ENCODE results near the gene GET4. TPM values are rescaled to one million over a fixed set of nuclear protein-coding genes. Genes with fewer than 3 reads are reported as not detected.
"Not testable (repeated sequence)": the region's sequence is repeated elsewhere in the genome, so short reads cannot be mapped to it uniquely, and the experiment has no call there.

Gene GET4
- total RNA-seq, 1 experiment from 2014 or later = 61.9 TPM

- Histone ChIP-seq H3K36me3 (replicated peaks; ENCODE audit: control insufficient read depth, insufficient read depth, low read length) (peaks cover 2% of the 10 kb centered on the region; the same call in 1 of the 2 replicates), H3K27me3 (ENCODE audit: control insufficient read depth, insufficient read depth, low read length) (peaks cover 7% of the 10 kb centered on the region; the same call in 1 of the 2 replicates), H3K4me3 (ENCODE audit: insufficient read depth, low read depth, low read length) (no peak overlapping the region)
- no peak for DNase-seq
These were observed 24.7 kb downstream of the GET4 start for GRCh38 chr7:901041-901387.

GRCh38 chr7:901388-902154, 25.2 kb downstream of the GET4 start:
- DNase-seq = peak; percentile 100
- Histone ChIP-seq H3K4me3 (ENCODE audit: insufficient read depth, low read depth, low read length) (peak overlapping the region; percentile 30), H3K36me3 (replicated peaks; ENCODE audit: control insufficient read depth, insufficient read depth, low read length) (0 out of 2 replicates have a peak, but pooled peaks cover 2% of the 10 kb centered on the region), H3K27me3 (ENCODE audit: control insufficient read depth, insufficient read depth, low read length) (peaks cover 7% of the 10 kb centered on the region; the same call in 1 of the 2 replicates)

GRCh38 chr7:902996-903395, 26.6 kb downstream of the GET4 start:
- no peak for DNase-seq
- peaks cover 15% of the 10 kb centered on the region; the same call in 1 of the 2 replicates for H3K27me3 ChIP-seq (ENCODE audit: control insufficient read depth, insufficient read depth, low read length)
- H3K36me3 ChIP-seq (replicated peaks; ENCODE audit: control insufficient read depth, insufficient read depth, low read length) = no peaks in the 10 kb centered on the region
- H3K4me3 ChIP-seq (ENCODE audit: insufficient read depth, low read depth, low read length) = no peak overlapping the region

- Histone ChIP-seq H3K36me3 (replicated peaks; ENCODE audit: control insufficient read depth, insufficient read depth, low read length) (no peaks in the 10 kb centered on the region), H3K4me3 (ENCODE audit: insufficient read depth, low read depth, low read length) (no peak overlapping the region), H3K27me3 (ENCODE audit: control insufficient read depth, insufficient read depth, low read length) (peaks cover 22% of the 10 kb centered on the region)
- no peak for DNase-seq
These were observed 27.8 kb downstream of the GET4 start for GRCh38 chr7:903921-904755.

- DNase-seq = no peak
- no peak overlapping the region for H3K4me3 ChIP-seq (ENCODE audit: insufficient read depth, low read depth, low read length)
- peaks cover 29% of the 10 kb centered on the region for H3K27me3 ChIP-seq (ENCODE audit: control insufficient read depth, insufficient read depth, low read length)
- no peaks in the 10 kb centered on the region for H3K36me3 ChIP-seq (replicated peaks; ENCODE audit: control insufficient read depth, insufficient read depth, low read length)
These were observed 28.5 kb downstream of the GET4 start for GRCh38 chr7:904847-905246.

GRCh38 chr7:906776-907157, 30.4 kb downstream of the GET4 start:
- Histone ChIP-seq H3K4me3 (ENCODE audit: insufficient read depth, low read depth, low read length) (no peak overlapping the region), H3K27me3 (ENCODE audit: control insufficient read depth, insufficient read depth, low read length) (peaks cover 29% of the 10 kb centered on the region), H3K36me3 (replicated peaks; ENCODE audit: control insufficient read depth, insufficient read depth, low read length) (no peaks in the 10 kb centered on the region)
- DNase-seq = no peak

GRCh38 chr7:907158-907980, 31.0 kb downstream of the GET4 start:
- no peaks in the 10 kb centered on the region for H3K36me3 ChIP-seq (replicated peaks; ENCODE audit: control insufficient read depth, insufficient read depth, low read length)
- no peak for DNase-seq
- H3K4me3 ChIP-seq (ENCODE audit: insufficient read depth, low read depth, low read length) = no peak overlapping the region
- H3K27me3 ChIP-seq (ENCODE audit: control insufficient read depth, insufficient read depth, low read length) = peaks cover 29% of the 10 kb centered on the region

- H3K4me3 ChIP-seq (ENCODE audit: insufficient read depth, low read depth, low read length) = no peak overlapping the region; the same call in 1 of the 2 replicates
These were observed 31.8 kb downstream of the GET4 start for GRCh38 chr7:908159-908581.

GRCh38 chr7:908591-909357, 32.4 kb downstream of the GET4 start:
- peak overlapping the region; percentile 29 for H3K4me3 ChIP-seq (ENCODE audit: insufficient read depth, low read depth, low read length)
- H3K36me3 ChIP-seq (replicated peaks; ENCODE audit: control insufficient read depth, insufficient read depth, low read length) = not testable (repeated sequence)
- peak; percentile 97 for DNase-seq
- H3K27me3 ChIP-seq (ENCODE audit: control insufficient read depth, insufficient read depth, low read length) = peaks cover 29% of the 10 kb centered on the region

More at GRCh38 chr7:908159-908581, 31.8 kb downstream of the GET4 start:
- H3K36me3 ChIP-seq (replicated peaks; ENCODE audit: control insufficient read depth, insufficient read depth, low read length) = no peaks in the 10 kb centered on the region
- peaks cover 29% of the 10 kb centered on the region for H3K27me3 ChIP-seq (ENCODE audit: control insufficient read depth, insufficient read depth, low read length)
- DNase-seq = no peak

GRCh38 chr7:909358-910329, 33.3 kb downstream of the GET4 start:
- Histone ChIP-seq H3K36me3 (replicated peaks; ENCODE audit: control insufficient read depth, insufficient read depth, low read length) (no peaks in the 10 kb centered on the region), H3K27me3 (ENCODE audit: control insufficient read depth, insufficient read depth, low read length) (peaks cover 25% of the 10 kb centered on the region), H3K4me3 (ENCODE audit: insufficient read depth, low read depth, low read length) (peak overlapping the region; percentile 22; the same call in 1 of the 2 replicates)
- peak; percentile 84 for DNase-seq

- Histone ChIP-seq H3K4me3 (ENCODE audit: insufficient read depth, low read depth, low read length) (no peak overlapping the region), H3K27me3 (ENCODE audit: control insufficient read depth, insufficient read depth, low read length) (peaks cover 22% of the 10 kb centered on the region), H3K36me3 (replicated peaks; ENCODE audit: control insufficient read depth, insufficient read depth, low read length) (no peaks in the 10 kb centered on the region)
- peak; percentile 79 for DNase-seq
These were observed 34.1 kb downstream of the GET4 start for GRCh38 chr7:910441-910861.

- H3K27me3 ChIP-seq (ENCODE audit: control insufficient read depth, insufficient read depth, low read length) = peaks cover 22% of the 10 kb centered on the region
- H3K4me3 ChIP-seq (ENCODE audit: insufficient read depth, low read depth, low read length) = no peak overlapping the region
These were observed 34.6 kb downstream of the GET4 start for GRCh38 chr7:910931-911431.

More at GRCh38 chr7:910931-911431, 34.6 kb downstream of the GET4 start:
- DNase-seq = no peak
- no peaks in the 10 kb centered on the region for H3K36me3 ChIP-seq (replicated peaks; ENCODE audit: control insufficient read depth, insufficient read depth, low read length)
